HG03378 (cell line): Measurements from ENCODE around the gene PLCB3.

ENCODE experiments used
- ATAC-seq: cut with Tn5 transposase; IDR thresholded peaks from one replicate; pipeline ENCODE4 v1.9.1; 2021; ENCODE audit warnings: mild to moderate bottlenecking, moderate library complexity; ENCODE audit not compliant: unreplicated experiment

Gene PLCB3

GRCh38 chr11:64285885-64286800 lies 34.8 kb downstream of the PLCB3 start:
- no peak for ATAC-seq

GRCh38 chr11:64286801-64287159 lies 35.5 kb downstream of the PLCB3 start:
- no peak for ATAC-seq

- no peak for ATAC-seq
Measured at GRCh38 chr11:64287676-64288352, 36.5 kb downstream of the PLCB3 start.

GRCh38 chr11:64288353-64288750 lies 37.0 kb downstream of the PLCB3 start:
- ATAC-seq = no peak

GRCh38 chr11:64289002-64289564 lies 37.8 kb downstream of the PLCB3 start:
- ATAC-seq = no peak

GRCh38 chr11:64290352-64291261 lies 39.3 kb downstream of the PLCB3 start:
- ATAC-seq = no peak

GRCh38 chr11:64291262-64291751 lies 40.0 kb downstream of the PLCB3 start, which contains the start of gene KCNK4:
TSS of gene KCNK4 (plus strand) at chr11:64291302. CDS start at chr11:64293019, 1,717 bp downstream.
- no peak for ATAC-seq

GRCh38 chr11:64291752-64292459 lies 40.6 kb downstream of the PLCB3 start:
- ATAC-seq = no peak

- no peak for ATAC-seq
Measured at GRCh38 chr11:64292460-64293254, 41.3 kb downstream of the PLCB3 start.

GRCh38 chr11:64294774-64295173 lies 43.4 kb downstream of the PLCB3 start:
- no peak for ATAC-seq

GRCh38 chr11:64295760-64296159 lies 44.4 kb downstream of the PLCB3 start:
- no peak for ATAC-seq

GRCh38 chr11:64296236-64296635 lies 44.9 kb downstream of the PLCB3 start:
- ATAC-seq = no peak

- ATAC-seq = no peak
Measured at GRCh38 chr11:64296830-64297698, 45.7 kb downstream of the PLCB3 start.

GRCh38 chr11:64297699-64298358 lies 46.5 kb downstream of the PLCB3 start:
- ATAC-seq = no peak

GRCh38 chr11:64298966-64299846 lies 47.9 kb downstream of the PLCB3 start:
- no peak for ATAC-seq

GRCh38 chr11:64299847-64300648 lies 48.7 kb downstream of the PLCB3 start, which contains the start of gene CATSPERZ:
TSS of gene CATSPERZ (plus strand) at chr11:64300358. CDS start at chr11:64300411, 53 bp downstream.
- no peak for ATAC-seq
